Nephron progenitor cell (in vitro differentiated cells): ENCODE data around the gene SETX.

Source experiments
- DNase-seq: peaks from one replicate; pipeline ENCODE4 v3.0.0; 2021
- H3K27ac Mint-ChIP-seq: 2 replicates; pipeline ENCODE4 v1.8.0; 2021; ENCODE audit warnings: mild to moderate bottlenecking, moderate library complexity, mixed read lengths
- H3K27me3 Mint-ChIP-seq: 2 replicates; pipeline ENCODE4 v1.8.0; 2021; ENCODE audit warnings: mild to moderate bottlenecking, low read depth, mixed read lengths; ENCODE audit not compliant: poor library complexity
- H3K36me3 Mint-ChIP-seq: 2 replicates; pipeline ENCODE4 v1.8.0; 2021; ENCODE audit warnings: low read depth, mixed read lengths
- H3K4me1 Mint-ChIP-seq: 2 replicates; pipeline ENCODE4 v1.8.0; 2021; ENCODE audit warnings: mixed read lengths
- H3K4me3 Mint-ChIP-seq: 2 replicates; pipeline ENCODE4 v1.8.0; 2021; ENCODE audit warnings: mild to moderate bottlenecking, moderate library complexity, mixed read lengths
- H3K9me3 Mint-ChIP-seq: 2 replicates; pipeline ENCODE4 v1.8.0; 2021; ENCODE audit warnings: mild to moderate bottlenecking, moderate library complexity, mixed read lengths
- CTCF ChIP-seq: fragments of 200-600 bp; sonication (generic); IDR thresholded peaks from 2 replicates; pipeline ENCODE4 v1.5.0; 2021; ENCODE audit warnings: antibody characterized with exemption

Gene SETX

GRCh38 chr9:132224645-132225044, 130.1 kb downstream of the SETX start:
- no peaks in the 10 kb centered on the region for H3K36me3 Mint-ChIP-seq
- H3K27ac Mint-ChIP-seq: no peak overlapping the region
- no peak for DNase-seq
- peaks cover 34% of the 10 kb centered on the region for H3K27me3 Mint-ChIP-seq
- no peaks in the 10 kb centered on the region for H3K9me3 Mint-ChIP-seq
- H3K4me1 Mint-ChIP-seq: peaks cover 38% of the 10 kb centered on the region
- TF ChIP-seq CTCF: no peak
- no peak overlapping the region for H3K4me3 Mint-ChIP-seq

GRCh38 chr9:132221941-132222340, 132.8 kb downstream of the SETX start:
- H3K4me3 Mint-ChIP-seq: no peak overlapping the region
- H3K27me3 Mint-ChIP-seq: peaks cover 35% of the 10 kb centered on the region
- DNase-seq: no peak
- TF ChIP-seq CTCF: no peak
- H3K4me1 Mint-ChIP-seq: peaks cover 28% of the 10 kb centered on the region
- no peak overlapping the region for H3K27ac Mint-ChIP-seq
- H3K36me3 Mint-ChIP-seq: no peaks in the 10 kb centered on the region
- H3K9me3 Mint-ChIP-seq: no peaks in the 10 kb centered on the region

GRCh38 chr9:132218208-132218607, 136.6 kb downstream of the SETX start:
- TF ChIP-seq CTCF: no peak
- H3K9me3 Mint-ChIP-seq: no peaks in the 10 kb centered on the region
- DNase-seq: no peak
- H3K27me3 Mint-ChIP-seq: peaks cover 29% of the 10 kb centered on the region
- peaks cover 27% of the 10 kb centered on the region for H3K4me1 Mint-ChIP-seq
- no peaks in the 10 kb centered on the region for H3K36me3 Mint-ChIP-seq
- H3K27ac Mint-ChIP-seq: no peak overlapping the region
- H3K4me3 Mint-ChIP-seq: no peak overlapping the region

- no peak overlapping the region for H3K4me3 Mint-ChIP-seq
- TF ChIP-seq CTCF: no peak
- no peaks in the 10 kb centered on the region for H3K36me3 Mint-ChIP-seq
- H3K9me3 Mint-ChIP-seq: no peaks in the 10 kb centered on the region
- H3K4me1 Mint-ChIP-seq: peaks cover 18% of the 10 kb centered on the region
- no peak for DNase-seq
- peaks cover 29% of the 10 kb centered on the region for H3K27me3 Mint-ChIP-seq
- no peak overlapping the region for H3K27ac Mint-ChIP-seq
Observed at GRCh38 chr9:132216861-132217619, 137.7 kb downstream of the SETX start.

- no peak for TF ChIP-seq CTCF
- DNase-seq: peak; percentile 58
- Mint-ChIP-seq H3K4me3 (peak overlapping the region; percentile 39), H3K36me3 (no peaks in the 10 kb centered on the region), H3K9me3 (no peaks in the 10 kb centered on the region), H3K4me1 (peaks cover 20% of the 10 kb centered on the region), H3K27me3 (peaks cover 24% of the 10 kb centered on the region), H3K27ac (no peak overlapping the region)
Observed at GRCh38 chr9:132214027-132214622, 140.7 kb downstream of the SETX start.

- no peaks in the 10 kb centered on the region for H3K9me3 Mint-ChIP-seq
- no peak for DNase-seq
- H3K4me1 Mint-ChIP-seq: peaks cover 34% of the 10 kb centered on the region
- no peak overlapping the region for H3K4me3 Mint-ChIP-seq
- H3K27me3 Mint-ChIP-seq: peaks cover 15% of the 10 kb centered on the region
- no peak for TF ChIP-seq CTCF
- no peaks in the 10 kb centered on the region for H3K36me3 Mint-ChIP-seq
- no peak overlapping the region for H3K27ac Mint-ChIP-seq
Observed at GRCh38 chr9:132211570-132211969, 143.2 kb downstream of the SETX start.
